Mucosa of descending colon (tissue), 3 donors: ENCODE results near the gene PKIG. TPM values are rescaled to one million over a fixed set of nuclear protein-coding genes. Genes with fewer than 3 reads are reported as not detected.

Source experiments
- ATAC-seq: fragments of 200-7000 bp; cut with Tn5 transposase; one replicate; pipeline ENCODE4 v1.9.1; 2020; ENCODE audit warnings: mild to moderate bottlenecking, moderate library complexity
- DNase-seq, 3 donors: peaks; one replicate each; pipeline ENCODE4 v3.0.0-alpha.2; 2020
- H3K36me3 ChIP-seq: fragments of 200-600 bp; one replicate; pipeline ENCODE4 v1.8.0; 2021; ENCODE audit warnings: low read depth, mild to moderate bottlenecking
- H3K4me1 ChIP-seq: fragments of 200-600 bp; one replicate; pipeline ENCODE4 v1.8.0; 2021; ENCODE audit warnings: low read depth, mild to moderate bottlenecking
- H3K4me3 ChIP-seq: fragments of 200-600 bp; one replicate; pipeline ENCODE4 v1.8.0; 2021; ENCODE audit warnings: mild to moderate bottlenecking
- H3K9me3 ChIP-seq: fragments of 200-600 bp; one replicate; pipeline ENCODE4 v1.8.0; 2021; ENCODE audit warnings: mild to moderate bottlenecking
- CTCF ChIP-seq: fragments of 200-600 bp; IDR thresholded peaks from one replicate; pipeline ENCODE4 v1.8.0; 2022; ENCODE audit warnings: antibody characterized with exemption, mild to moderate bottlenecking
- intact Hi-C, 2 donors: fragments of 100-400 bp; cut with DNase I in 1 of 2; cut with micrococcal nuclease in 1 of 2; formaldehyde crosslinking; loops; one replicate each; pipeline versions ENCODE4 v1.11.0 to v1.11.1; 2022; cut with DNase I, micrococcal nuclease
- total RNA-seq, 3 donors: library from RNA; stranded (reverse); fragmentation: NEBNext Ultra II Directional in 2 of 3; extraction: Animal tissue kit (Norgen Biotek cat#: 25700) in 2 of 3; gene quantifications; one replicate each; pipeline versions ENCODE4 v1.2.1 to v1.2.4, GENCODE V29; 2021 to 2023
- donor health status: DM: no; HTN: no; CAD: no; lungs with moderate emphysema.
- donor health status: DM: no; HTN: no; CAD: no.
- donor health status: DM: no; HTN: yes; CAD: no.

Gene PKIG
- total RNA-seq, 3 donors from 2014 or later = 39.9 to 101 (median 42.4) TPM

GRCh38 chr20:44549123-44549522, 33.3 kb upstream of the PKIG start:
- H3K4me1 ChIP-seq = no peaks in the 10 kb centered on the region
- no peak for TF ChIP-seq CTCF

GRCh38 chr20:44552050-44552449, 30.3 kb upstream of the PKIG start:
- H3K36me3 ChIP-seq = no peaks in the 10 kb centered on the region
- ATAC-seq (no peak), DNase-seq (no peak)
- TF ChIP-seq CTCF = no peak
- H3K4me3 ChIP-seq = no peak overlapping the region
- no peaks in the 10 kb centered on the region for H3K4me1 ChIP-seq
- intact Hi-C loops = no loop called here
- H3K9me3 ChIP-seq = no peaks in the 10 kb centered on the region

More at GRCh38 chr20:44549123-44549522, 33.3 kb upstream of the PKIG start:
- DNase-seq (no peak), ATAC-seq (no peak)
- Histone ChIP-seq H3K9me3 (no peaks in the 10 kb centered on the region), H3K4me3 (no peak overlapping the region), H3K36me3 (no peaks in the 10 kb centered on the region)
- intact Hi-C loops = no loop called here

GRCh38 chr20:44552568-44552949, 29.8 kb upstream of the PKIG start:
- no peak overlapping the region for H3K4me3 ChIP-seq
- no peaks in the 10 kb centered on the region for H3K9me3 ChIP-seq
- no peak for DNase-seq
- H3K4me1 ChIP-seq = no peaks in the 10 kb centered on the region
- H3K36me3 ChIP-seq = no peaks in the 10 kb centered on the region
- intact Hi-C loops = no loop called here
- no peak for TF ChIP-seq CTCF
- no peak for ATAC-seq

GRCh38 chr20:44552950-44553908, 29.1 kb upstream of the PKIG start:
- TF ChIP-seq CTCF = no peak
- H3K4me1 ChIP-seq = no peaks in the 10 kb centered on the region
- DNase-seq = no peak
- H3K36me3 ChIP-seq = no peaks in the 10 kb centered on the region
- no peak overlapping the region for H3K4me3 ChIP-seq
- intact Hi-C loops = no loop called here
- no peaks in the 10 kb centered on the region for H3K9me3 ChIP-seq
- ATAC-seq = peak; percentile 29

GRCh38 chr20:44559302-44559701, 23.1 kb upstream of the PKIG start:
- ATAC-seq (no peak), DNase-seq (no peak)
- Histone ChIP-seq H3K36me3 (no peaks in the 10 kb centered on the region), H3K4me3 (no peak overlapping the region), H3K9me3 (no peaks in the 10 kb centered on the region), H3K4me1 (no peaks in the 10 kb centered on the region)
- intact Hi-C loops = no loop called here
- TF ChIP-seq CTCF = no peak
